GM15510 (cell line): ENCODE data around the gene PCDHGA1.
"Not testable (repeated sequence)": the region's sequence is repeated elsewhere in the genome, so short reads cannot be mapped to it uniquely, and the experiment has no call there.

Experiments used
- POLR2A ChIP-seq: IDR thresholded peaks from 3 replicates; pipeline ENCODE4 v1.6.1; 2011; ENCODE audit warnings: borderline replicate concordance; ENCODE audit not compliant: insufficient read length; ENCODE audit errors: extremely low read depth

PCDHGA1 gene

DNA sequence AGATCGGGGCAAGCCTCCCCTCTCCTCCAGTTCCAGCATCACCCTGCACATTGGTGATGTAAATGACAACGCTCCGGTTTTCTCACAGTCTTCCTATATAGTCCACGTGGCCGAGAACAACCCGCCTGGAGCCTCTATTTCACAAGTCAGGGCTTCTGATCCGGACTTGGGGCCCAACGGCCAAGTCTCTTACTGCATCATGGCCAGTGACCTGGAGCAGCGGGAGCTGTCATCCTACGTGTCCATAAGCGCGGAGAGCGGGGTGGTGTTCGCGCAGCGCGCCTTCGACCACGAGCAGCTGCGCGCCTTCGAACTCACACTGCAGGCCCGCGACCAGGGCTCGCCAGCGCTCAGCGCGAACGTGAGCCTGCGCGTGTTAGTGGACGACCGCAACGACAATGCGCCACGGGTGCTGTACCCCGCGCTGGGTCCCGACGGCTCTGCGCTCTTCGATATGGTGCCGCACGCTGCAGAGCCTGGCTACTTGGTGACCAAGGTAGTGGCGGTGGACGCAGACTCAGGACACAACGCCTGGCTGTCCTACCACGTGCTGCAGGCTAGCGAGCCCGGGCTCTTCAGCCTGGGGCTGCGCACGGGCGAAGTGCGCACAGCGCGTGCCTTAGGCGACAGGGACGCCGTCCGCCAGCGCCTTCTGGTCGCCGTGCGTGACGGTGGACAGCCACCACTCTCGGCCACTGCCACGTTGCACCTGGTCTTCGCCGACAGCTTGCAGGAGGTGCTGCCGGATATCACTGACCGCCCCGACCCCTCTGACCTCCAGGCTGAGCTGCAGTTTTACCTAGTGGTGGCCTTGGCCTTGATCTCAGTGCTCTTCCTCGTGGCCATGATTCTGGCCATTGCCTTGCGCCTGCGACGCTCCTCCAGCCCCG lies 59.1 kb downstream of the PCDHGA1 start:
- no peak for TF ChIP-seq POLR2A

DNA sequence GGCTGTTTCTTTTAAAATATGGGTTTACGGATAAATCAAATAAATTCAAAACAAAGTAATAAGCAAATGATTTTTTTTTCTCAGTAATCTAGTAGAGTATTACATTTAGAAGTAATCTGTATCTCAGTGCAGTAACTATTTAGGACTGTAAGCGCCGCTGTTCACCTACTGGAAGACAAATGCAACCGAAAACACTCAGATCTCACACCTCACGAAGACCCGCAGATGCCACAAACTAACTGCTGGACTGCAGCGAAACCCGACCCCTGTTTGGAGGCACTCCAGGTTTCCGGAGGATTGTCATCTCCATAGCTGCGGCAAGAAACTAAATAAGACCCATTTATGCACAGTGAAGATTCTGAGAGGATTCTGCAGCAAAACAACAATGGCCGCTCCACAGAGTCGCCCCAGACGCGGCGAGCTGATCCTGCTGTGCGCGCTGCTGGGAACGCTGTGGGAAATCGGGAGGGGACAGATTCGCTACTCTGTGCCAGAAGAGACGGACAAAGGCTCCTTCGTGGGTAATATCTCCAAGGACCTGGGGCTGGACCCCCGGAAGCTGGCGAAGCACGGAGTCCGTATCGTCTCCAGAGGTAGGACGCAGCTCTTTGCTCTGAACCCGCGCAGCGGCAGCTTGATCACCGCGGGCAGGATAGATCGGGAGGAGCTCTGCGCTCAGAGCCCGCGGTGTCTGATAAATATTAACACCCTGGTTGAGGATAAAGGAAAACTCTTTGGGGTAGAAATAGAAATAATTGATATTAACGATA lies 62.3 kb downstream of the PCDHGA1 start, which contains the start of gene PCDHGA8:
Gene PCDHGA8, plus strand, starts transcription at position 205 of the 770 bp plus-strand sequence. Its CDS starts 181 bp downstream, at position 386.
- TF ChIP-seq POLR2A, result no peak

DNA sequence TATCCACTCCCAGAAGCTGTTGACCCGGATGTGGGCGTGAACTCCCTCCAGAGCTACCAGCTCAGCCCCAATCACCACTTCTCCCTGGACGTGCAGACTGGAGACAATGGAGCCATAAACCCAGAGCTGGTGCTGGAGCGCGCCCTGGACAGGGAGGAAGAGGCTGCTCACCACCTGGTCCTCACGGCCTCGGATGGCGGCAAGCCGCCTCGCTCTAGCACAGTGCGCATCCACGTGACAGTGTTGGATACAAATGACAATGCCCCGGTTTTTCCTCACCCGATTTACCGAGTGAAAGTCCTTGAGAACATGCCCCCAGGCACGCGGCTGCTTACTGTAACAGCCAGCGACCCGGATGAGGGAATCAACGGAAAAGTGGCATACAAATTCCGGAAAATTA lies 63.0 kb downstream of the PCDHGA1 start:
- TF ChIP-seq POLR2A, result no peak

DNA sequence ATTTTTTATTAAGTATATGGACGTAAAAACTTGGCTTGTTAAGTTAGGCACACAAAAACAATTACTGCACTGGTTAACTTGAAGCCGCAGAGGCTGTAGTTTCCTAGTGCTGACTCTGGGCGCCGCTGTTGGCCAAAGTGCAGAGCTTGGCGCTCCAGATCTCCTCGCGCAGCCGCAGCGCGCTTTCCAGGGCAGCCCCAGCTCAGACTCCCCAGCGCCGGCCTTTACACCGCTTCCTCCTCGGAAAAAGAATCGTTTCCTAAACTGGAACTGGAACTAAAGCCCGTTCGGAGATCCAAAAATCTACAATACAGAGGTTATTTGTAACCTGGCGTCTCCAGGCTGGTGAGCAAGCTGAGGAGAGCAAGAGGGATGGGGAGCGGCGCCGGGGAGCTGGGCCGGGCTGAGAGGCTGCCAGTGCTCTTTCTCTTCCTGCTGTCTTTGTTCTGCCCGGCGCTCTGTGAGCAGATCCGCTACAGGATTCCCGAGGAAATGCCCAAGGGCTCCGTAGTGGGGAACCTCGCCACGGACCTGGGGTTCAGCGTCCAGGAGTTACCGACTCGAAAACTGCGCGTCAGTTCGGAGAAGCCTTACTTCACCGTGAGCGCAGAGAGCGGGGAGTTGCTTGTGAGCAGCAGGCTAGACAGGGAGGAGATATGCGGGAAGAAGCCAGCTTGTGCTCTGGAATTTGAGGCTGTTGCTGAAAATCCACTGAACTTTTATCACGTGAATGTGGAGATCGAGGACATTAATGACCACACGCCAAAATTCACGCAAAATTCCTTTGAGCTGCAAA lies 67.6 kb downstream of the PCDHGA1 start, which contains the start of gene PCDHGB5:
Gene PCDHGB5, plus strand, starts transcription at position 192 of the 796 bp plus-strand sequence. Its CDS starts 181 bp downstream, at position 373.
- TF ChIP-seq POLR2A, result not testable (repeated sequence)

DNA sequence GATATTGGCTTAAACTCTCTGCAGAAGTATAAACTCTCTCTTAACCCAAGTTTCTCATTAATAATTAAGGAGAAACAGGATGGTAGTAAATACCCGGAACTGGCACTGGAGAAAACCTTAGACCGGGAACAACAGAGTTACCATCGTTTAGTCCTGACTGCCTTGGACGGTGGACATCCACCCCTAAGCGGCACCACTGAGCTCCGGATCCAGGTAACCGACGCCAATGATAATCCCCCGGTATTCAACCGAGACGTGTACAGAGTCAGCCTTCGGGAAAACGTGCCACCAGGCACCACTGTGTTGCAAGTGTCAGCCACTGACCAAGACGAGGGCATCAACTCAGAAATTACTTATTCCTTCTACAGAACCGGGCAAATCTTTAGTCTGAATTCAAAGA lies 68.3 kb downstream of the PCDHGA1 start:
- no peak for TF ChIP-seq POLR2A

DNA sequence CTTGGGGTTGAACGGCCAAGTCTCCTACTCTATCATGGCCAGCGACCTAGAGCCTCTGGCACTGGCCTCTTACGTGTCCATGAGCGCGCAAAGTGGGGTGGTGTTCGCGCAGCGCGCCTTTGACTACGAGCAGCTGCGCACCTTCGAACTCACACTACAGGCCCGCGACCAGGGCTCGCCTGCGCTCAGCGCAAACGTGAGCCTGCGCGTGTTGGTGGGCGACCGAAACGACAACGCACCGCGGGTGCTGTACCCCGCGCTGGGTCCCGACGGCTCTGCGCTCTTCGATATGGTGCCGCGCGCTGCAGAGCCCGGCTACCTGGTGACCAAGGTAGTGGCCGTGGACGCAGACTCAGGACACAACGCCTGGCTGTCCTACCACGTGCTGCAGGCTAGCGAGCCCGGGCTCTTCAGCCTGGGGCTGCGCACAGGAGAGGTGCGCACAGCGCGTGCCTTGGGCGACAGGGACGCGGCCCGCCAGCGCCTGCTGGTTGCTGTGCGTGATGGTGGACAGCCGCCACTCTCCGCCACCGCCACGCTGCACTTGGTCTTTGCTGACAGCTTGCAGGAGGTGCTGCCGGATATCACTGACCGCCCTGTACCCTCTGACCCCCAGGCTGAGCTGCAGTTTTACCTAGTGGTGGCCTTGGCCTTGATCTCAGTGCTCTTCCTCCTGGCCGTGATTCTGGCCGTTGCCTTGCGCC lies 69.4 kb downstream of the PCDHGA1 start:
- no peak for TF ChIP-seq POLR2A

DNA sequence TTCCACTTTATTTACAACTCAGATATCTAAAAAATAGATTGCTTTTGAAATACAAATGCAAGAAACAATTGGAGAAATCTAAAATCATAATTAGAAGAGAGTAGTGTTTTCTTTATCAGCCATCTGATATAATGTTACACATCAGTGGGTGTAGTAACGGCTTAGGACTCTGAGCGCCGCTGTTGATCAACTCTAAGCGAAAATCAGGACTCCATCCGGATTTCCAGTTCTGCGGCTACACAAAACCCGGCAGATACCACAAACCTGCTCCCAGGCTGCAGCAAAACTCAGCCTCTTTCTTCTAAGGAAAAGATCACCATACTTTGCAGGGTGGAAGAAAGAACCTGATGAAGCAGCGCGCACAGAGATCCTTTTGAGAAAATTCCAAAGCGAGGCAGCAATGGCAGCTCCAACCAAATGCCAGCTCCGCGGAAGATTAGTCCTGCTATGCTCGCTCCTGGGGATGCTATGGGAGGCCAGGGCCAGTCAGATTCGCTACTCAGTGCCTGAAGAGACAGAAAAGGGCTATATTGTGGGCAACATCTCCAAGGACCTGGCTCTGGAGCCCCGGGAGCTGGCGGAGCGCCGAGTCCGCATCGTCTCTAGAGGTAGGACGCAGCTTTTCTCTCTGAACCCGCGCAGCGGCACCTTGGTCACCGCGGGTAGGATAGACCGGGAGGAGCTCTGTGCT lies 72.4 kb downstream of the PCDHGA1 start, which contains the start of gene PCDHGA9:
Gene PCDHGA9, plus strand, starts transcription at position 226 of the 691 bp plus-strand sequence. Its CDS starts 175 bp downstream, at position 401.
- no peak for TF ChIP-seq POLR2A

DNA sequence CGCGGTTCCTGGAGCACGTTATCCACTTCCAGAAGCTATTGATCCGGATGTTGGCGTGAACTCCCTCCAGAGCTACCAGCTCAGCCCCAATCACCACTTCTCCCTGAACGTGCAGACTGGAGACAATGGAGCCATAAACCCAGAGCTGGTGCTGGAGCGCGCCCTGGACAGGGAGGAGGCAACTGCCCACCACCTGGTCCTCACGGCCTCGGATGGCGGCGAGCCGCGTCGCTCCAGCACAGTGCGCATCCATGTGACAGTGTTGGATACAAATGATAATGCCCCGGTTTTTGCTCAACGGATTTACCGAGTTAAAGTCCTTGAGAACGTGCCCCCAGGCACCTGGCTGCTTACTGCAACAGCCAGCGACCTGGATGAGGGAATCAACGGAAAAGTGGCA lies 73.1 kb downstream of the PCDHGA1 start:
- no peak for TF ChIP-seq POLR2A

DNA sequence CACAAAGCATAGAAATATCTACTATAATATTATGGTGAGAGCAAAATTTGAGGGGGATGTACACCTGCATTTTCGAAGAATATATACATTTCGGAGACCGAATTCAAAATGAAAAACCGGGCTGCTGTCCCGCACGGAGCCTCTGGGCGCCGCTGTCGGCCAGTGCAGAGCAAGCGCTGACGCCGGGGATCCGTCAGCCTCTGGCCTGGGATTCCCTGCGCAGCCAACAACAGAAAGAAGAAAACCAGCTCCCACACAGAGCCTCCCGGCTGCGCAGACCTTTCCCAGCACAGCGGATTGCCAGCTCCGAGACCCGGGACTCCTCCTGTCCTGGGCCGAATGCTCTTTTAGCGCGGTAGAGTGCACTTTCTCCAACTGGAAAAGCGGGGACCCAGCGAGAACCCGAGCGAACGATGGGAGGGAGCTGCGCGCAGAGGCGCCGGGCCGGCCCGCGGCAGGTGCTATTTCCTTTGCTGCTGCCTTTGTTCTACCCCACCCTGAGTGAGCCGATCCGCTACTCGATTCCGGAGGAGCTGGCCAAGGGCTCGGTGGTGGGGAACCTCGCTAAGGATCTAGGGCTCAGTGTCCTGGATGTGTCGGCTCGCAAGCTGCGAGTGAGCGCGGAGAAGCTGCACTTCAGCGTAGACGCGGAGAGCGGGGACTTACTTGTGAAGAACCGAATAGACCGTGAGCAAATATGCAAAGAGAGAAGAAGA lies 77.6 kb downstream of the PCDHGA1 start, which contains the start of gene PCDHGB6:
Gene PCDHGB6, plus strand, starts transcription at position 232 of the 716 bp plus-strand sequence. Its CDS starts 182 bp downstream, at position 414.
- not testable (repeated sequence) for TF ChIP-seq POLR2A

DNA sequence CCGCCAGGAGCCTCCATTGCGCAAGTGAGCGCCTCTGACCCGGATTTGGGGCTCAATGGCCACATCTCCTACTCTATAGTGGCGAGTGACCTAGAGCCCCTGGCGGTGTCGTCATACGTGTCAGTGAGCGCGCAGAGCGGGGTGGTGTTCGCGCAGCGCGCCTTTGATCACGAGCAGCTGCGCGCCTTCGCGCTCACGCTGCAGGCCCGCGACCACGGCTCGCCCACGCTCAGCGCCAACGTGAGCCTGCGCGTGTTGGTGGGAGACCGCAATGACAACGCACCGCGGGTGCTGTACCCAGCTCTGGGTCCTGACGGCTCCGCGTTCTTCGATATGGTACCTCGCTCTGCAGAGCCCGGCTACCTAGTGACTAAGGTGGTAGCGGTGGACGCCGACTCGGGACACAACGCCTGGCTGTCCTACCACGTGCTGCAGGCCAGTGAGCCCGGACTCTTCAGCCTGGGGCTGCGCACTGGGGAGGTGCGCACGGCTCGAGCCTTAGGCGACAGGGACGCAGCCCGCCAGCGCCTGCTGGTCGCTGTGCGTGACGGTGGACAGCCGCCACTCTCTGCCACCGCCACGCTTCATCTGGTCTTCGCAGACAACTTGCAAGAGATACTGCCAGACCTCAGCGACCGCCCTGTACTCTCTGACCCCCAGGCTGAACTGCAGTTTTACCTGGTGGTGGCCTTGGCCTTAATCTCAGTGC lies 79.4 kb downstream of the PCDHGA1 start:
- TF ChIP-seq POLR2A, result no peak

DNA sequence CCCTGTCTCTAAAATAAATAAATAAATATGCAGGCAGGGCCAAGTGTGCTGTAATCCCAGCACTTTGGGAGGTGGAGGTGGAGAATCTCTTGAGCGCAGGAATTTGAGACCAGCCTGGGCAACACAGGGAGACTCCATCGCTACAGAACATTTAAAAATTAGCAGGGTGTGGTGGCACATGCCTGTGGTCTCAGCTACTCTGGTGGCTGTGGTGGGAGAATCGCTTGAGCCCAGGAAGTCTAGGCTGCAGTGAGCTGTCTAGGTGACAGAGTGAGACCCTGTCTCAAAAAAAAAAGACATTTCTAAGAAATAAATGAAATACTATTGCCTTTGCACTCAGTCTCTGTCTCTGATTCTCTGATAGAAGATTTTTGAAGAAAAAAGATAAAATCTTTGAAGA lies 81.3 kb downstream of the PCDHGA1 start:
- TF ChIP-seq POLR2A, result no peak
